Neuron (in vitro differentiated cells): Measurements from ENCODE around the gene DNAH5.

Source experiments
- H2AFZ ChIP-seq: one replicate; pipeline ENCODE4 v1.6.1; 2013; ENCODE audit warnings: low read depth, mild to moderate bottlenecking, inconsistent platforms, low read length, moderate library complexity
- H3K27me3 ChIP-seq: one replicate; pipeline ENCODE4 v1.6.1; 2013; ENCODE audit warnings: low read length; ENCODE audit not compliant: insufficient read depth
- H3K36me3 ChIP-seq: one replicate; pipeline ENCODE4 v1.6.1; 2013; ENCODE audit warnings: low read length; ENCODE audit not compliant: insufficient read depth
- H3K4me1 ChIP-seq: one replicate; pipeline ENCODE4 v1.6.1; 2013; ENCODE audit warnings: low read length; ENCODE audit not compliant: insufficient read depth
- H3K4me3 ChIP-seq: 2 replicates; pipeline ENCODE4 v1.5.1; 2013; ENCODE audit warnings: mild to moderate bottlenecking, low read length, moderate library complexity
- H3K9me3 ChIP-seq: one replicate; pipeline ENCODE4 v1.6.1; 2013; ENCODE audit warnings: low read length

DNAH5 gene

GRCh38 chr5:13658152-13658551, 286.3 kb downstream of the DNAH5 start:
- H3K4me3 ChIP-seq: no peak overlapping the region
- no peak overlapping the region for H2AFZ ChIP-seq
- H3K4me1 ChIP-seq: no peaks in the 10 kb centered on the region
- no peaks in the 10 kb centered on the region for H3K27me3 ChIP-seq
- no peaks in the 10 kb centered on the region for H3K9me3 ChIP-seq
- no peaks in the 10 kb centered on the region for H3K36me3 ChIP-seq

- Histone ChIP-seq H3K4me3 (no peak overlapping the region), H2AFZ (no peak overlapping the region), H3K27me3 (no peaks in the 10 kb centered on the region), H3K36me3 (no peaks in the 10 kb centered on the region), H3K9me3 (no peaks in the 10 kb centered on the region), H3K4me1 (no peaks in the 10 kb centered on the region)
Observed at GRCh38 chr5:13653709-13654108, 290.8 kb downstream of the DNAH5 start.

- H3K4me3 ChIP-seq: no peak overlapping the region
- H3K27me3 ChIP-seq: no peaks in the 10 kb centered on the region
- H2AFZ ChIP-seq: no peak overlapping the region
- no peaks in the 10 kb centered on the region for H3K9me3 ChIP-seq
- no peaks in the 10 kb centered on the region for H3K36me3 ChIP-seq
- H3K4me1 ChIP-seq: no peaks in the 10 kb centered on the region
Observed at GRCh38 chr5:13649656-13650055, 294.8 kb downstream of the DNAH5 start.

- no peak overlapping the region for H2AFZ ChIP-seq
- H3K9me3 ChIP-seq: no peaks in the 10 kb centered on the region
- H3K36me3 ChIP-seq: no peaks in the 10 kb centered on the region
- H3K27me3 ChIP-seq: no peaks in the 10 kb centered on the region
- no peak overlapping the region for H3K4me3 ChIP-seq
- no peaks in the 10 kb centered on the region for H3K4me1 ChIP-seq
Observed at GRCh38 chr5:13648822-13649221, 295.7 kb downstream of the DNAH5 start.

GRCh38 chr5:13643734-13644133, 300.8 kb downstream of the DNAH5 start:
- H3K36me3 ChIP-seq: no peaks in the 10 kb centered on the region
- no peaks in the 10 kb centered on the region for H3K9me3 ChIP-seq
- H3K27me3 ChIP-seq: no peaks in the 10 kb centered on the region
- no peak overlapping the region for H3K4me3 ChIP-seq
- H3K4me1 ChIP-seq: no peaks in the 10 kb centered on the region
- no peak overlapping the region for H2AFZ ChIP-seq

GRCh38 chr5:13643196-13643595, 301.3 kb downstream of the DNAH5 start:
- H3K27me3 ChIP-seq: no peaks in the 10 kb centered on the region
- no peaks in the 10 kb centered on the region for H3K36me3 ChIP-seq
- H2AFZ ChIP-seq: no peak overlapping the region
- H3K9me3 ChIP-seq: no peaks in the 10 kb centered on the region
- no peaks in the 10 kb centered on the region for H3K4me1 ChIP-seq
- H3K4me3 ChIP-seq: no peak overlapping the region
